Measurements from ENCODE around the gene ZWINT.

DNA sequence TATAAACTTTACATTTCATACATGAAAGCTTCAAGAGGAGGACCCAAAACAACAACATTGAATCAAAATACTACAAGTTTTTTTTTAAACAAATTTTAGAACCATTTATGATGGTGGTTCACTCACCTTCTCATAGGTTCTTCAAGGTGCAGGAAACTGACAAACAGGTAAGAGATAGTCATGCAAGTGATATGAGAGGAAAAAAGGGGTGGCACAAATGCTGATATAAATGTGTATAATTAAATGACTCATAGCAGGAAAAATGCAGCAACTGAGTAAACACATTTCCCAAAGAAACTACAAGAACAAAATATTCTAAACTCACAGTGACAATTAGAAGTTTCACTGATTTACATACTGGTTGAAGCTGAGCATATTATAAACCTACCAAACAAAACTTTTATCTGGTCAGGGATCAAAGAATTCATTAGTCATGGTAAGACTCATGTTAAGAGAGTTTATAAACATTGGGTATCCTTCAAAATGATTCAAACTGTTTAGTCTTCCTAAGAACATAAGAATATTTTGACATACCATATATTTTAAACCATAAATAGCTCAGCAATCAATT, 14.1 kb downstream of the ZWINT start:
- no peak for TF ChIP-seq CTCF (IDR thresholded peaks at IDR 0.05)
- no peak for TF ChIP-seq POLR2A (IDR thresholded peaks at IDR 0.05)

Measured in tibial nerve (tissue), 3 donors.